Activated T-helper 2 cell treated with anti-CD3 and anti-CD28 coated beads, Interferon-gamma antibody, Interleukin-2, Interleukin-4, amounts not matched to agents 10 μg/mL and 5 μg/mL and 100 μg/mL, durations not matched to agents 14 hours and 24 hours and 36 hours (primary cell): ENCODE results near the gene CYB5RL. TPM values are rescaled to one million over a fixed set of nuclear protein-coding genes. Genes with fewer than 3 reads are reported as not detected.
"Not testable (repeated sequence)": the region's sequence is repeated elsewhere in the genome, so short reads cannot be mapped to it uniquely, and the experiment has no call there.

Source experiments
- DNase-seq: peaks from one replicate; pipeline ENCODE4 v3.0.0; 2021; ENCODE audit warnings: low spot score
- H3K27ac Mint-ChIP-seq: one replicate; pipeline ENCODE4 v1.8.0; 2021; ENCODE audit warnings: mixed read lengths
- H3K27me3 Mint-ChIP-seq: one replicate; pipeline ENCODE4 v1.8.0; 2021; ENCODE audit warnings: low read depth, mixed read lengths
- H3K36me3 Mint-ChIP-seq: one replicate; pipeline ENCODE4 v1.8.0; 2021; ENCODE audit warnings: low read depth, mixed read lengths
- H3K4me1 Mint-ChIP-seq: one replicate; pipeline ENCODE4 v1.8.0; 2021; ENCODE audit warnings: low read depth, mixed read lengths
- H3K4me3 Mint-ChIP-seq: one replicate; pipeline ENCODE4 v1.8.0; 2021; ENCODE audit warnings: low read depth, mild to moderate bottlenecking, moderate library complexity, mixed read lengths
- H3K9me3 Mint-ChIP-seq: one replicate; pipeline ENCODE4 v1.8.0; 2021; ENCODE audit warnings: mixed read lengths
- intact Hi-C: fragments of 100-400 bp; cut with micrococcal nuclease; formaldehyde crosslinking; loops from one replicate; pipeline ENCODE4 v1.15.1; 2023
- total RNA-seq: library from RNA; stranded (reverse); gene quantifications from 2 replicates; pipeline ENCODE4 v1.2.3, GENCODE V29; 2022

Gene CYB5RL
- total RNA-seq, 1 donor from 2014 or later: 12.2 TPM

DNA sequence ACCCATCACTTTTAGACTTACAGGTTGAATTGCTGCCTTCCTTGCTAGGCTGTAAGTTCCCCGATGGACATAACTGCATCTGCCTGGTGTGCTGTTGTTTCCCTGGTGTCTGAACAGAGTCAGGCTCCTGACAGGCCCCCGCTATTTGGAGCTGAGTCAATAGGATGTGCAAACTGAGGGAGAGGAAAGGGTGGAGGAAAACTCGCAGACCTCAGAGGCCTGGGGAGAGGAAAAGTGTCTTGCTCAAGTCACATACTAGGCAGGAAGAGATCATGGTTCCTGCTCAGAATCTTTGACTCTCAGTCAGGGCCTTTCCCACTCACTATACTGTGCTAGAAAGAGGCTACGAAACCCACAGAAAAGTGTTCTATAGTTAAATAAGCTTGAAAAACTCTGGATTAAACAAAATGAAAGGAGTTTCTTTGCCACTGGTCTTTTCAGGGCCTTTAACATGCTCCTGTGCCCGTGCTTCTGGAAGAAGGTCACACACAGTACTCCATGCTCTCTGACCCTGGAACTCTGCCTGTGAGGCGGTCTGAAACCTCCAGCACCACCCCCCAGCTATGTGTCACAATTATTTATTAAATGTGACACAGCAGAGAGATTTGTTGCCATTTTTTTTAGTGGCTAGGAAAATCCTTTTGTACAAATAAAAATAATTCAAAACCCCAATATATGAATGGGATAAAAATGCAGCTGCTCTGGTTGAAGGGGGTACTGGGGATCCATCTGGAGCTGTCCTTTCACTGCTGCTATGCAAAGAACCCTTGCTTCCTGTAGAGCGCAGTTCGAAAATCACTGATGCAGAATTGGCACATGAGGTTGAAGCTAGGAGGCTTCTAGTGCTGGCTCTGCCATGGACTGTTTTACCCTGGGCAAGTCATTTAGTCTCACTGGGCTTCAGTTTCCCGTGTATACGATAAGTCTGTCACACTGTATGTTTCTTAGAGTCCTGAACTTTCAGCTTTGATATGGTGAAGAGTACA lies 26.9 kb downstream of the CYB5RL start:
- Mint-ChIP-seq H3K27ac (no peak overlapping the region), H3K4me3 (no peak overlapping the region), H3K9me3 (no peaks in the 10 kb centered on the region), H3K4me1 (peaks cover 9% of the 10 kb centered on the region), H3K36me3 (no peaks in the 10 kb centered on the region), H3K27me3 (no peaks in the 10 kb centered on the region)
- no peak for DNase-seq
- intact Hi-C loops: no loop called here

DNA sequence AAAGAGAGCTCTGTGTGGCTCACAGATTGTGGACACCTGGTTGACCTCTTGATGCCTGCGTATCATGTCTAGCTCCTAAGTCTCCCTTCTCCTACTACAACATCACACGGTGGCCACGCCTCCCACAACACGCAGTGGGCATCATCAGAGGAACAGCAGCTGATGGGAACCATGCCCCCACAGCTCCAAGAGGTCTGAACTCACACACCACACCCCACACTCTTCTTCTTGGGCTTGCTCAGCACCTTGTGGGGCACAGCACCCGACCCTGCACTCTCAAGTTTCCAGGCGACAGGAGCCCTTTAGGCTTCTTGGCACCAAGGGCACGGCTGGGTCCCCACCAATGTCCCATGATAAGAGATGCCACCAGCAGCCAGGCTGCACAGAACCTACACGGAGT lies 28.2 kb downstream of the CYB5RL start:
- intact Hi-C loops: no loop called here
- no peak for DNase-seq
- no peak overlapping the region for H3K27ac Mint-ChIP-seq

DNA sequence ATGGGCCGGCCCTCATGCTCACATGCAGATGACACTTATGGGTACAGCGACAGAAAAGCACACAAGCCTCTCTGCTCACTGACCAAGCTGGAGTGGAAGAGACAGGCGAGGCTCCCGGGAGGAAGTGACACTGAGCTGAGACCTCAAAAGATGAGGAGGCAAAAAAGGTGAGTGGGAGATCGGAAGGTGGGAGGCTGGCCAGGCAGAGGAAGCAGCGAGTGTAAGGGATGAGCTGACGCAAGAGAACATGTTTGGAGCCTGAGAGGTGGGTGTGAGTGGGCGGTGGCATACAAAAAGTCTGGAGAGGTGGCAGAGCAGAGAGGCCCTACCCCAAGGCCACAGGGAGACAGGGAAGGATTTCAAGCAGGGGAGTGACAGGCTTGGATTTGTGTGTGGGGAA lies 28.8 kb downstream of the CYB5RL start:
- DNase-seq: no peak
- Mint-ChIP-seq H3K27me3 (no peaks in the 10 kb centered on the region), H3K4me1 (peaks cover 9% of the 10 kb centered on the region), H3K36me3 (no peaks in the 10 kb centered on the region), H3K27ac (no peak overlapping the region), H3K4me3 (no peak overlapping the region), H3K9me3 (no peaks in the 10 kb centered on the region)
- intact Hi-C loops: no loop called here

More for the DNA sequence above, 28.2 kb downstream of the CYB5RL start:
- no peak overlapping the region for H3K4me3 Mint-ChIP-seq
- H3K9me3 Mint-ChIP-seq: no peaks in the 10 kb centered on the region
- H3K36me3 Mint-ChIP-seq: no peaks in the 10 kb centered on the region
- H3K27me3 Mint-ChIP-seq: no peaks in the 10 kb centered on the region
- peaks cover 9% of the 10 kb centered on the region for H3K4me1 Mint-ChIP-seq

DNA sequence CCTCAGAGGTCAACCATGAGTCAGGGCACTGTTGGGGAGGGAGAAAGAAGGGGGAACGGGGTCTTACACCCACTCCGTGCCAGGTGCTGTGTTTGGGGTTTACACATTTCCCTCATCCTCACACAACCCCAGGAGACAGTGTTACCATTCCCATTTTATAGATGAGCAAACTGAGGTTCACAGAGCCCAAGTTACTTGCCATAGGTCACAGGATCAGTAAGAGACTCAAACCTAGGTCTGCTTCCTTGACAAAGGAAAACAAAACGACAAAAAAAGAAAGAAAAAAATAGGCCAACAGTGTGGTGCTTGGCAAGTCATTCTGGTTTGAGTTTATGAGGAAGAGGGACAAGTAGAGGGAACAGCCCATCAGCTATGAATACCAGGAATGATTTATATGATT lies 30.8 kb downstream of the CYB5RL start:
- H3K9me3 Mint-ChIP-seq: no peaks in the 10 kb centered on the region
- no peak for DNase-seq
- H3K36me3 Mint-ChIP-seq: no peaks in the 10 kb centered on the region
- H3K27ac Mint-ChIP-seq: no peak overlapping the region
- H3K4me3 Mint-ChIP-seq: no peak overlapping the region
- intact Hi-C loops: no loop called here
- peaks cover 7% of the 10 kb centered on the region for H3K4me1 Mint-ChIP-seq
- no peaks in the 10 kb centered on the region for H3K27me3 Mint-ChIP-seq

DNA sequence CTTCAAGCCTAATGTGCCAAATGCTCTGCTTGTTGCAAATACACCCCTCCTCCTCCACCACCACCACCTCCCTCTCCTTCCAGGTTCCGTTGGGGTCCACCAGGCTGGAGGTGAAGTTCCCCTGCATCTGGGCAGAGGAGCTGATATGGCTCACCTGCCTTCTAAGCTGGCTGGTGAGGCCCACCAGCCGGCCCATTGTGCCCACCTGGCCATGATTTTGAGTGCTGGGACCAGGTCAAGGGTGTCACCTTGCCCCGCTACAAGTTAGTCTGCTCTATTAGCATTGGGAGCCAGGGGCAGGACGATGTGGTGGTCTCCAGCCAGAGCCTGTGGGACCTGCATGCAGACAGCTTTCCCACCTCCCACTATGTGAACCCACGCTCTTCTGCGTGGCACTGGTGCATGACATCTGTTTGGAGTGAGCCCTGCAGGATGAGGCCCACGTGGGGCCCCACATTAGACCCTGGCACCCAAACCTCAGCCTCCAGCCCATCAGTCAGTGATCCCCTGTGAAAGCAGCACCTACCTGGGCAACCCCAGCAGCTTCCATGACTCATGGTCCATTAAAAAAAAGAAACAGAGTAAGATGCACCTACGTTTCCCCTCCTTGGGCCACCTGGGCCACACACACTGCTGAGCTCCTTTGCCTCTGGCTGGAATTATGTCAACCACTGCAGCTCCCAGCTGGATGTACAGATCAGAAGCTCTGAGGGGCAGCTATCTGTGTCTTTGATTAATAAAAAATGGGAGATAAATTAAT lies 31.4 kb downstream of the CYB5RL start:
- DNase-seq: no peak
- H3K27ac Mint-ChIP-seq: no peak overlapping the region
- H3K4me1 Mint-ChIP-seq: peaks cover 5% of the 10 kb centered on the region
- intact Hi-C loops: no loop called here
- H3K9me3 Mint-ChIP-seq: no peaks in the 10 kb centered on the region
- H3K4me3 Mint-ChIP-seq: no peak overlapping the region
- no peaks in the 10 kb centered on the region for H3K27me3 Mint-ChIP-seq
- no peaks in the 10 kb centered on the region for H3K36me3 Mint-ChIP-seq

DNA sequence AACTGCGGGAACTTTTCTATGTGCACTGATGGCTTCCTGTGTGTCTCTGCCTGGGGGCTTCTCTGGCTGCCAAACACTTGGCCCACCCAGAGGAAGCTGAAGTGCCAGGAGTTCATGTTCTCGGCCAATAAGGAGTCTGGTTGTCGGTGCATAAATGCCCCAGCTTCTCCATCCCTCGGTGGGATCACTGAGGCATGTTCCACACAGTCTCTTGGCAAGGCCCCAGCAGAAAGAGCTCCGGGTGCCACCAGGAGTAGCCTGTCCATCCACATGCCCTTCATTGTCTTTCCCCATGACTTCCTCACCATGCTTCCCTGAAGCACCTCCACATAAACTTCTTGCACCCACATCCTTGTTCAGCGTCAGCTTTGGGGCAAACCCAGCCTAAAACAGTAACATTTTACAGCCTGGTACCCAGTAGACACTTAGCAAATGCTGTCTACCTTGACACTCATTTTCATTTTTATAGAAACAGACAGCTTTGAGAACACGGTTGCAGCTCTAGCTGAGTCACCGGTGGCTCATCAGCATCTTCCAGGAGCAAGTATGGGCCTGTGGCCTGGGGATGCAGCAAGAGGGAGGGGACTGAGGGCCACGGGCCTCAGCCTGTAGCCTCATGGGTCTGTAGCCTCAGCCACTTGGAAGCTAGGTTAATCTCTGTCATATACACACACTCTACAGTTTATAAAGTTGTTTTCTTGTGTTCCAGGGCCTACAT lies 32.2 kb downstream of the CYB5RL start:
- H3K27ac Mint-ChIP-seq: no peak overlapping the region
- H3K9me3 Mint-ChIP-seq: no peaks in the 10 kb centered on the region
- DNase-seq: no peak
- peaks cover 5% of the 10 kb centered on the region for H3K4me1 Mint-ChIP-seq
- intact Hi-C loops: no loop called here
- H3K4me3 Mint-ChIP-seq: no peak overlapping the region
- no peaks in the 10 kb centered on the region for H3K27me3 Mint-ChIP-seq
- no peaks in the 10 kb centered on the region for H3K36me3 Mint-ChIP-seq

DNA sequence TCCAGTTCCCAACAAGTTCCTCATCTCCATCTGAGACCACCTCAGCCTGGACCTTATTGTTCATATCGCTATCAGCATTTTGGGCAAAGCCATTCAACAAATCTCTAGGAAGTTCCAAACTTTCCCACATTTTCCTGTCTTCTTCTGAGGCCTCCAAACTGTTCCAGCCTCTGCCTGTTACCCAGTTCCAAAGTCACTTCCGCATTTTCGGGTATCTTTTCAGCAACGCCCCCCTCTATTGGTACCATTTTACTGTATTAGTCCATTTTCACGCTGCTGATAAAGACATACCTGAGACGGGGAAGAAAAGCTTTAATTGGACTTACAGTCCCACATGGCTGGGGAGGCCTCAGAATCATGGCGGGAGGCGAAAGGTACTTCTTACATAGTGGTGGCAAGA lies 33.5 kb downstream of the CYB5RL start:
- H3K36me3 Mint-ChIP-seq, H3K4me1 Mint-ChIP-seq, H3K27me3 Mint-ChIP-seq, DNase-seq, H3K27ac Mint-ChIP-seq, H3K4me3 Mint-ChIP-seq, H3K9me3 Mint-ChIP-seq, intact Hi-C loops: not testable (repeated sequence)

DNA sequence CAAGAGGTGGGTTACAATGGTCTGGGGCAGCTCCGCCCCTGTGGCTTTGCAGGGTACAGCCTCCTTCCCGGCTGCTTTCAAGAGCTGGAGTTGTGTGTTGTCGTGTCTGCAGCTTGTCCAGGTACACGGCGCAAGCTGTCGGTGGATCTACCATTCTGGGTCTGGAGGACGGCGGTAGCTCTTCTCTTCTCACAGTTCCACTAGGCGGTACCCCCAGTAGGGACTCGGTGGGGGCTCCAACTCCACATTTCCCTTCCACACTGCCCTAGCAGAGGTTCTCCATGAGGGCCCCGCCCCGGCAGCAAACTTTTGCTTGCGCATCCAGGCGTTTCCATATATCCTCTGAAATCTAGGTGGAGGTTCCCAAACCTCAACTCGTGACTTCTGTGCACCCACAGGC lies 34.7 kb downstream of the CYB5RL start:
- no peak overlapping the region for H3K27ac Mint-ChIP-seq
- no peaks in the 10 kb centered on the region for H3K36me3 Mint-ChIP-seq
- no peak for DNase-seq
- H3K27me3 Mint-ChIP-seq: no peaks in the 10 kb centered on the region
- no peak overlapping the region for H3K4me3 Mint-ChIP-seq
- intact Hi-C loops: no loop called here
- H3K4me1 Mint-ChIP-seq: no peaks in the 10 kb centered on the region
- no peaks in the 10 kb centered on the region for H3K9me3 Mint-ChIP-seq

DNA sequence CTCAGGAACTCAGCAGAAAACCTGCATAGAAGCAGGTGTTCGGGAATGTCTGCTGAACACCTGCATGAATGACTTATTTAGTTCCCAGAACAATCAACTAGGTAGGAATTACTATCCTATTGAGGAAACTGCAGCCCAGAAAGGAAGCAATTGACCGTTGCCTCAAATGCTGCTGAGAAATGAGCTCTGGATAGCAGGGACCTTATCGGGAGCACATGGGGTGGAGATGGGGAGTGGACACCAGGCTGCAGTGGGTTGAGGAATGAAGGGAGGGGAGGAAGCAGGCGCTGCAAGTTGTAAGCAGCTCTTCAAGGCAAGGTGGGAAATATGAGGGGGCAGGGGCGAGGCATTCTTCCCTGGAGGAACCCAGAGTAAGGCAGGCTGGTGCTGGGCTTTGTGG lies 36.3 kb downstream of the CYB5RL start:
- H3K4me3 Mint-ChIP-seq: no peak overlapping the region
- no peak for DNase-seq
- intact Hi-C loops: no loop called here
- H3K9me3 Mint-ChIP-seq: no peaks in the 10 kb centered on the region
- H3K27ac Mint-ChIP-seq: no peak overlapping the region
- H3K27me3 Mint-ChIP-seq: no peaks in the 10 kb centered on the region
- no peaks in the 10 kb centered on the region for H3K36me3 Mint-ChIP-seq
- H3K4me1 Mint-ChIP-seq: no peaks in the 10 kb centered on the region

DNA sequence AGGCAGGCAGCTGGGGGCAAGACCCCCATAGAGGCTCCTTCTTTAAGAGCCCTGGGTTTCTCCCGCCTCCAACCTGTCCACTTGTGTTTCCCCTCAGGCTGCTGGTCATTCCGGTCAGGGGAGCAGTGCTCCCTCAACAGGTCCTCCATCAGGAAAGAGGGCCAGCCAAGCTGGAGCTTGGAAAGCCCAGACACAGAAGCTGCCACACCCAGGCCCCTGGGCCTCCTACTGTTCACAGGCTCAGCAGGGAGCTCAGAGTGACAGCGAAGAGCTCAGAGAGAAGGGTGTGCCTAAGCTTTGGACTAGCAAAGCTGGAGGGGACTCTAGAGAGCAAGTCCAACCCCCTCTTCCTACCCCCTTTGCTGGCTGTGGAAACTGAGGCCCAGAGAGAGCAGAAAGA lies 36.8 kb downstream of the CYB5RL start:
- DNase-seq: no peak
- no peaks in the 10 kb centered on the region for H3K27me3 Mint-ChIP-seq
- no peaks in the 10 kb centered on the region for H3K9me3 Mint-ChIP-seq
- H3K27ac Mint-ChIP-seq: no peak overlapping the region
- intact Hi-C loops: no loop called here
- H3K4me1 Mint-ChIP-seq: no peaks in the 10 kb centered on the region
- H3K4me3 Mint-ChIP-seq: no peak overlapping the region
- no peaks in the 10 kb centered on the region for H3K36me3 Mint-ChIP-seq

DNA sequence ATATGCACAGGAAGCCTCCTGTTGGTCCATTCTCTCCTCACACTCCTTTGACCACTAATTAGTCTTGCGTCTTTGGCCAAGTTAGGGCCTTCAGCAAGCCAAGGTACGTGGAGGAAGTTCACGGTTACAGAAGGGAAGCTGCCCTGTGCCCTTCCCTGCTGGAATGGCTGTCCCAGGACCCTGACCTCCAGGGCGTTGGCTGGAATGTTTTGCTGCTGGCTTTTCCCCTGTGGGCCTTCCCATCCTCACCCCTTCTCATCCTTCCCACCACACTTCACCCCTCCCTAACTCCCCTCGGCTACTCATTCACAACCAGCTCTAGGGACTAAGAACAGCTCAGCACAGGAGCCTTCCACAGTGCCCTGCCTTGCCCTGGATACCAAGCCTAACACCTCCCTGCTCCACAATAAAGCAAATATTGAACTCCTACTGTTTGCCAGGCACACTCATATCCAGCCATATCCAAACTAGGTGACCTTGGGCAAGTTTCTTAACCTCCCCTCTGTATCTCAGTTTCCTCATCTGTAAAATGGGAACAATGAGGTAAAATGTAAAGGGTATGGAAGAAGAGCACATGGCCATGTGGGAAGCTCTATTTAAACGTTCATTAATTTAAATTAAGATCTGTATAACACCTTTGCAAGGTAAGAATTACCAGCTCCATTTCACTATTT lies 38.2 kb downstream of the CYB5RL start:
- no peaks in the 10 kb centered on the region for H3K36me3 Mint-ChIP-seq
- intact Hi-C loops: no loop called here
- no peaks in the 10 kb centered on the region for H3K9me3 Mint-ChIP-seq
- DNase-seq: no peak
- no peaks in the 10 kb centered on the region for H3K4me1 Mint-ChIP-seq
- H3K27ac Mint-ChIP-seq: no peak overlapping the region
- H3K4me3 Mint-ChIP-seq: no peak overlapping the region
- H3K27me3 Mint-ChIP-seq: no peaks in the 10 kb centered on the region

DNA sequence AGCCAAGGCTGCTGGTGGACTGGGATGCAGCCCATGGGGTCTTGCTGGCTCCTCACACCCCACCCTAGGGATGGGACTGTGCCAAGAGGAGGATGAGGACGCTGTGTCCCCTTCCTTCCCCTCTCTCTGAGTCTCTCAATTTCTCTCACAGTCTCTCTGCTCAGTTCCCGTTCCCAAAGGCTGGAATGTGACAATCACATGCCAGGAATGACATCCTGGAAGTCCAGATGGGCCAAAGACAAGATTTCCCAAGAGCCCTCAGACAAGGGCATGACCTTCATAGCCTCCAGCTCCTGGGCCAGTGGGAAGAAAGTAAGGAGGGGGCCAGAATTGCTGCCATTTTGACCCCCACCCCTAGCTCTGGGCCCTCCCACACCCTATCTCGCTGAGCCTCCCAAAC lies 39.5 kb downstream of the CYB5RL start:
- no peak overlapping the region for H3K4me3 Mint-ChIP-seq
- intact Hi-C loops: no loop called here
- no peaks in the 10 kb centered on the region for H3K4me1 Mint-ChIP-seq
- no peak for DNase-seq
- no peaks in the 10 kb centered on the region for H3K27me3 Mint-ChIP-seq
- no peaks in the 10 kb centered on the region for H3K9me3 Mint-ChIP-seq
- no peak overlapping the region for H3K27ac Mint-ChIP-seq
- no peaks in the 10 kb centered on the region for H3K36me3 Mint-ChIP-seq
